ENCODE data around the gene WWOX. TPM values are rescaled to one million over a fixed set of nuclear protein-coding genes. Genes with fewer than 3 reads are reported as not detected.

The WWOX gene
- total and polyA plus RNA-seq, 2 of the 13 experiments (the other 11 are each of a cell fraction or from before 2014, with no cell fraction given): 9.1 to 37.4 TPM

- intact Hi-C loops (cut with micrococcal nuclease; ENCODE audit: unreplicated experiment): loop anchor here (5.0 kb wide), 1 partner anchor 414 kb away; no protein-coding TSS in a partner anchor
- WGBS (ENCODE audit: low lambda C conversion rate): 0% methylated on average over 1 of the region's 1 CpG
- no peak for ATAC-seq
These were observed 8.0 kb upstream of the WWOX start for GRCh38 chr16:78091419-78091818.

GRCh38 chr16:78092758-78093157 lies 6.7 kb upstream of the WWOX start:
- no peaks in the 10 kb centered on the region for H3K36me3 ChIP-seq (replicated peaks in 1 of 2; ENCODE audit: control insufficient read depth in 1 of 2, insufficient read depth in 2 of 2, low read length in 2 of 2)
- ATAC-seq: no peak
- intact Hi-C loops (cut with micrococcal nuclease; ENCODE audit: unreplicated experiment): loop anchor here (5.0 kb wide), 1 partner anchor 415 kb away; no protein-coding TSS in a partner anchor
- no peaks in the 10 kb centered on the region for H3K79me2 ChIP-seq (ENCODE audit: insufficient read depth, low read length)
- no peak overlapping the region for H3K9ac ChIP-seq (ENCODE audit: insufficient read depth, low read depth, low read length)
- DNase-seq (ENCODE audit: low spot score): no peak
- 52% methylated on average over 7 of the region's 7 CpGs for WGBS (ENCODE audit: low lambda C conversion rate)
- peaks cover 0 to 10% of the 10 kb centered on the region in 2 experiments; a peak in 1 of 5 replicates for H3K27me3 ChIP-seq (ENCODE audit: control insufficient read depth in 1 of 2, insufficient read depth in 2 of 2, low read length in 2 of 2)
- H3K4me1 ChIP-seq (ENCODE audit: insufficient read depth, low read length): peaks cover 7% of the 10 kb centered on the region; the same call in 1 of the 2 replicates
- H3K9me3 ChIP-seq (ENCODE audit: low read length): no peaks in the 10 kb centered on the region
- no peak overlapping the region for H3K4me2 ChIP-seq (ENCODE audit: low read depth, low read length)
- no peak for TF ChIP-seq MLLT10 (CRISPR knock-in tag; IDR thresholded peaks at IDR 0.05)
- TF ChIP-seq ZBTB21 (CRISPR knock-in tag; IDR thresholded peaks at IDR 0.05): no peak
- no peak for TF ChIP-seq CHD2 (IDR thresholded peaks at IDR 0.05; ENCODE audit: low read depth, low read length)
- no peak overlapping the region for H3K27ac ChIP-seq (ENCODE audit: extremely low read length, insufficient read depth, low read length)
- H3K4me3 ChIP-seq (replicated peaks in 1 of 3; ENCODE audit: insufficient read depth in 1 of 3, low read depth in 2 of 3, low read length in 3 of 3): no peak overlapping the region
- no TSS peak for BruUV-seq (replicated peaks)
- POLR2A ChIA-PET: no interaction called here
- in situ Hi-C loops (cut with HindIII; ENCODE audit: extremely low pct_ligation_motif_present, low pct_unique_long_range_greater_than_20kb): no loop called here
- no peak for FAIRE-seq
- CTCF ChIA-PET (ENCODE audit: low intra/inter-chr PET ratio, low total read pairs): no interaction called here
- H2AFZ ChIP-seq (ENCODE audit: low read length): no peak overlapping the region
- no peaks in the 10 kb centered on the region for H4K20me1 ChIP-seq (ENCODE audit: insufficient read depth, low read length)

More at GRCh38 chr16:78091419-78091818, 8.0 kb upstream of the WWOX start:
- Histone ChIP-seq H3K27me3 (ENCODE audit: control insufficient read depth in 1 of 2, insufficient read depth in 2 of 2, low read length in 2 of 2) (peaks cover 0 to 10% of the 10 kb centered on the region in 2 experiments; a peak in 1 of 5 replicates), H3K9me3 (ENCODE audit: low read length) (no peaks in the 10 kb centered on the region), H3K4me3 (replicated peaks in 1 of 3; ENCODE audit: insufficient read depth in 1 of 3, low read depth in 2 of 3, low read length in 3 of 3) (no peak overlapping the region), H3K79me2 (ENCODE audit: insufficient read depth, low read length) (no peaks in the 10 kb centered on the region), H3K4me2 (ENCODE audit: low read depth, low read length) (no peak overlapping the region), H3K27ac (ENCODE audit: extremely low read length, insufficient read depth, low read length) (no peak overlapping the region), H3K4me1 (ENCODE audit: insufficient read depth, low read length) (peaks cover 7% of the 10 kb centered on the region; the same call in 1 of the 2 replicates), H4K20me1 (ENCODE audit: insufficient read depth, low read length) (no peaks in the 10 kb centered on the region), H3K9ac (ENCODE audit: insufficient read depth, low read depth, low read length) (no peak overlapping the region), H2AFZ (ENCODE audit: low read length) (no peak overlapping the region), H3K36me3 (replicated peaks in 1 of 2; ENCODE audit: control insufficient read depth in 1 of 2, insufficient read depth in 2 of 2, low read length in 2 of 2) (no peaks in the 10 kb centered on the region)
- ChIA-PET POLR2A (no interaction called here), CTCF (ENCODE audit: low intra/inter-chr PET ratio, low total read pairs) (no interaction called here)
- DNase-seq (ENCODE audit: low spot score): no peak
- no peak for FAIRE-seq
- no TSS peak for BruUV-seq (replicated peaks)
- in situ Hi-C loops (cut with HindIII; ENCODE audit: extremely low pct_ligation_motif_present, low pct_unique_long_range_greater_than_20kb): no loop called here
- no peak for TF ChIP-seq MYC (CRISPR knock-in tag; IDR thresholded peaks at IDR 0.05; ENCODE audit: borderline replicate concordance)
- TF ChIP-seq CREB1 (IDR thresholded peaks at IDR 0.05): peak; percentile 92
- no peak for TF ChIP-seq CREB1 (CRISPR knock-in tag; IDR thresholded peaks at IDR 0.05)
- TF ChIP-seq ATF7 (IDR thresholded peaks at IDR 0.05): peak; percentile 98
- TF ChIP-seq ATF7 (CRISPR knock-in tag; IDR thresholded peaks at IDR 0.05): no peak
